GM21737 (cell line): ENCODE results near the gene ADAMTS12.

Source experiments
- ATAC-seq: cut with Tn5 transposase; IDR thresholded peaks from one replicate; pipeline ENCODE4 v1.9.1; 2021; ENCODE audit warnings: mild to moderate bottlenecking, moderate library complexity; ENCODE audit not compliant: unreplicated experiment

The ADAMTS12 gene

GRCh38 chr5:33769196-33769595, 122.6 kb downstream of the ADAMTS12 start:
- ATAC-seq, result no peak

GRCh38 chr5:33766023-33766422, 125.8 kb downstream of the ADAMTS12 start:
- no peak for ATAC-seq

- ATAC-seq, result no peak
These were observed 127.0 kb downstream of the ADAMTS12 start for GRCh38 chr5:33764786-33765185.

GRCh38 chr5:33763435-33763834, 128.4 kb downstream of the ADAMTS12 start:
- ATAC-seq, result no peak

- ATAC-seq, result no peak
These were observed 128.9 kb downstream of the ADAMTS12 start for GRCh38 chr5:33762859-33763258.

- no peak for ATAC-seq
These were observed 130.7 kb downstream of the ADAMTS12 start for GRCh38 chr5:33761139-33761538.

- no peak for ATAC-seq
These were observed 133.1 kb downstream of the ADAMTS12 start for GRCh38 chr5:33758737-33759136.

GRCh38 chr5:33756491-33756890, 135.3 kb downstream of the ADAMTS12 start:
- ATAC-seq, result no peak

- ATAC-seq, result no peak
These were observed 136.6 kb downstream of the ADAMTS12 start for GRCh38 chr5:33755231-33755630.

- ATAC-seq, result no peak
These were observed 138.1 kb downstream of the ADAMTS12 start for GRCh38 chr5:33753704-33754103.

- no peak for ATAC-seq
These were observed 143.0 kb downstream of the ADAMTS12 start for GRCh38 chr5:33748754-33749153.

- ATAC-seq, result no peak
These were observed 146.6 kb downstream of the ADAMTS12 start for GRCh38 chr5:33745101-33745770.

- no peak for ATAC-seq
These were observed 148.7 kb downstream of the ADAMTS12 start for GRCh38 chr5:33743099-33743498.

GRCh38 chr5:33742181-33742580, 149.6 kb downstream of the ADAMTS12 start:
- ATAC-seq, result no peak

GRCh38 chr5:33738967-33739366, 152.8 kb downstream of the ADAMTS12 start:
- ATAC-seq, result no peak

GRCh38 chr5:33738097-33738496, 153.7 kb downstream of the ADAMTS12 start:
- ATAC-seq, result no peak

GRCh38 chr5:33737697-33738096, 154.1 kb downstream of the ADAMTS12 start:
- no peak for ATAC-seq

GRCh38 chr5:33737284-33737683, 154.5 kb downstream of the ADAMTS12 start:
- ATAC-seq, result no peak

GRCh38 chr5:33736510-33736909, 155.3 kb downstream of the ADAMTS12 start:
- no peak for ATAC-seq

GRCh38 chr5:33735072-33735471, 156.7 kb downstream of the ADAMTS12 start:
- no peak for ATAC-seq

GRCh38 chr5:33734537-33734936, 157.3 kb downstream of the ADAMTS12 start:
- ATAC-seq, result no peak

GRCh38 chr5:33733225-33733624, 158.6 kb downstream of the ADAMTS12 start:
- no peak for ATAC-seq
